Body of pancreas (tissue), 4 donors: ENCODE data around the gene C2CD4C. TPM values are rescaled to one million over a fixed set of nuclear protein-coding genes. Genes with fewer than 3 reads are reported as not detected.

ENCODE experiments used
- ATAC-seq: fragments of 150-250 bp; one replicate; pipeline ENCODE4 v1.9.1; 2016
- DNase-seq, 4 donors: peaks; one replicate each; pipeline ENCODE4 v3.0.0-alpha.2; 2019
- H3K27ac ChIP-seq, 4 donors: fragments of 200-600 bp; sonication (generic); 1 replicate in 3 of 4; 2 replicates in 1 of 4; pipeline versions ENCODE4 v1.5.1 to v1.6.1; 2016 to 2019; ENCODE audit warnings: mild to moderate bottlenecking in 1 of 4, mixed read lengths in 1 of 4, moderate library complexity in 1 of 4
- H3K27me3 ChIP-seq, 2 donors: fragments of 200-600 bp; sonication (generic); one replicate each; pipeline ENCODE4 v1.6.0; 2016; ENCODE audit warnings: mild to moderate bottlenecking in 1 of 2
- H3K36me3 ChIP-seq, 2 donors: fragments of 200-600 bp; sonication (generic); replicated peaks in 1 of 2; 2 replicates each; pipeline ENCODE4 v1.5.1; 2016; ENCODE audit warnings: low read depth in 2 of 2; ENCODE audit not compliant: insufficient read depth in 1 of 2
- H3K4me1 ChIP-seq: fragments of 200-600 bp; sonication (generic); one replicate; pipeline ENCODE4 v1.6.0; 2016
- H3K4me3 ChIP-seq, 2 donors: fragments of 200-600 bp; sonication (generic); 1 replicate in 1 of 2; 2 replicates in 1 of 2; pipeline ENCODE4 v1.5.1; 2016 to 2019
- H3K9me3 ChIP-seq, 3 donors: fragments of 200-600 bp; sonication (generic); 1 replicate in 2 of 3; 2 replicates in 1 of 3; pipeline ENCODE4 v1.5.1; 2016
- POLR2A ChIP-seq, 3 donors: fragments of 450-650 bp; IDR thresholded peaks; one replicate each; pipeline ENCODE4 v1.6.1; 2016; ENCODE audit warnings: antibody characterized with exemption in 3 of 3, mild to moderate bottlenecking in 2 of 3
- WGBS, 2 donors: methylation state at CpG; one replicate each; pipeline ENCODE4 v1.1.5; 2017; 5-methylcytosine and 5-hydroxymethylcytosine counted together
- intact Hi-C: fragments of 100-400 bp; cut with DNase I; formaldehyde crosslinking; loops from one replicate; pipeline ENCODE4 v1.15.1; 2023
- total RNA-seq, 2 donors: library from RNA; depleted of rRNA; stranded (reverse); fragments of >200 nt; gene quantifications; one replicate each; pipeline ENCODE4 v1.1.0, GENCODE V29; 2016
- TF ChIP-seq, protein P1 (sequence below), 7 experiments: fragments of 450-650 bp in 4 of 7; fragments of 200-600 bp in 3 of 7; sonication (generic) in 3 of 7; IDR thresholded peaks; one replicate each; pipeline ENCODE4 v1.5.1; 2016 to 2019; ENCODE audit warnings: antibody characterized with exemption in 7 of 7

C2CD4C gene
- total RNA-seq, 2 donors from 2014 or later: 0.33 to 1.8 TPM

DNA sequence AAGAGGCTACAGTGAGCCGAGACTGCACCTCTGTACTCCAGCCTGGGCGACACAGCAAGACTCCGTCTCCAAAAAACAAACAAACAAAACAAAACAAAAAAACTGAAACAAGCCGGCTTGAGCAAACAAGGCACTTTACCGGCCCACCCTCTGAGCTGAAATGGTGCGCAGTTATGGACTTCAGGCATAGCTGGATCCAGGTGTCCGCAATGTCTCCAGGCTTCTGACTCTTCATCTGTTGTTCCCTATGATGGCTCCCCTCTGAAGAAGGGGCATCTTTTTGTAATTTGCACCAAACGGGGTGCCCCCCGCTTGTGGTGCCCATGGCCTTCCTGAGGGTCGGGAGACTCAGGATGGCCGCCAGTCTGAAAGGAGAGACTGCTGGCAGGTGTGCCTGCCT lies 6.2 kb downstream of the C2CD4C start:
- no peak overlapping the region for H3K27ac ChIP-seq
- 85 to 89% methylated on average over 10 to 11 of the region's 11 CpGs for WGBS, 2 donors
- DNase-seq: no peak
- no peak for TF ChIP-seq POLR2A (IDR thresholded peaks at IDR 0.05)
- TF ChIP-seq, protein P1, sequence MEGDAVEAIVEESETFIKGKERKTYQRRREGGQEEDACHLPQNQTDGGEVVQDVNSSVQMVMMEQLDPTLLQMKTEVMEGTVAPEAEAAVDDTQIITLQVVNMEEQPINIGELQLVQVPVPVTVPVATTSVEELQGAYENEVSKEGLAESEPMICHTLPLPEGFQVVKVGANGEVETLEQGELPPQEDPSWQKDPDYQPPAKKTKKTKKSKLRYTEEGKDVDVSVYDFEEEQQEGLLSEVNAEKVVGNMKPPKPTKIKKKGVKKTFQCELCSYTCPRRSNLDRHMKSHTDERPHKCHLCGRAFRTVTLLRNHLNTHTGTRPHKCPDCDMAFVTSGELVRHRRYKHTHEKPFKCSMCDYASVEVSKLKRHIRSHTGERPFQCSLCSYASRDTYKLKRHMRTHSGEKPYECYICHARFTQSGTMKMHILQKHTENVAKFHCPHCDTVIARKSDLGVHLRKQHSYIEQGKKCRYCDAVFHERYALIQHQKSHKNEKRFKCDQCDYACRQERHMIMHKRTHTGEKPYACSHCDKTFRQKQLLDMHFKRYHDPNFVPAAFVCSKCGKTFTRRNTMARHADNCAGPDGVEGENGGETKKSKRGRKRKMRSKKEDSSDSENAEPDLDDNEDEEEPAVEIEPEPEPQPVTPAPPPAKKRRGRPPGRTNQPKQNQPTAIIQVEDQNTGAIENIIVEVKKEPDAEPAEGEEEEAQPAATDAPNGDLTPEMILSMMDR (IDR thresholded peaks at IDR 0.05): no peak
- H3K4me1 ChIP-seq: peaks cover 13% of the 10 kb centered on the region
- no peak overlapping the region for H3K4me3 ChIP-seq
- H3K36me3 ChIP-seq: no peaks in the 10 kb centered on the region
- no peaks in the 10 kb centered on the region for H3K9me3 ChIP-seq
- ATAC-seq: no peak
- intact Hi-C loops: no loop called here
- peaks cover 0 to 5% of the 10 kb centered on the region in 2 donors for H3K27me3 ChIP-seq

DNA sequence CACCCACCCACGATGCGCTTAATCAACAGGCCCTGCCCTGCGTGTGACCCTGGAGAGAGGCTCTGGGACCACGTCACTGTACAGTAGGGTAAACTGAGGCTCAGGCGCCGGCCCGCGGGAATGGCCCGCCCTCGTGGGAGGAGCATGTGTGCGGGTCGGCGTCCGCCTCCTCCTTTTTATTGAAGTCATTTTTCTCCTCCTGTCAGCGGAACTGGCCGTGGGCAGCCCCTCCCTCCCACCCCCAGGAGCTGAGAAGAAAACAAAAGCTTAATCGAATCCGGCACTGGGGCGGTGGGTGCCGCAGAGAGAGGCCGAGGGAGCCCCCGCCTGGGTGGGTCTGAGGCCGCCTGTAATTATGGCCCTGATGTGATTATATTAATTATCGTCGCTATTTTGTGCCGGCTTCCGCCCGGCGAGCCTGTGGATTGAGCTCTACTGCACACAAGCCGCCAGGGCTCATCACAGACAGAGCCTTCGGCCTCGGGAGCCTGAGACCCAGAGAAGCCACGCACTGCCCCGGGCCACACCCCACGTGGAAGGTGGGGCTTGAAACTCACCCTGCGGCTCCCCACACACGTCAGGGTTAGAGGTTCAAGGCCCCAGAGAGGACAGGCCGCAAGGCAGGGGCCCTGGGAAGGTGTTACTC lies 7.0 kb downstream of the C2CD4C start:
- Histone ChIP-seq H3K4me1 (peaks cover 13% of the 10 kb centered on the region), H3K27me3 (peaks cover 0 to 4% of the 10 kb centered on the region in 2 donors), H3K4me3 (no peak overlapping the region), H3K9me3 (no peaks in the 10 kb centered on the region), H3K27ac (no peak overlapping the region), H3K36me3 (no peaks in the 10 kb centered on the region)
- DNase-seq (peak in 1 of 4 donors; percentile 11), ATAC-seq (no peak)
- 19% methylated on average over 38 of the region's 38 CpGs; no CpG with 5 or more reads in 1 of the 2 donors for WGBS, 2 donors
- no peak for TF ChIP-seq POLR2A (IDR thresholded peaks at IDR 0.05)
- TF ChIP-seq, protein P1 (IDR thresholded peaks at IDR 0.05): no peak
- intact Hi-C loops: no loop called here

DNA sequence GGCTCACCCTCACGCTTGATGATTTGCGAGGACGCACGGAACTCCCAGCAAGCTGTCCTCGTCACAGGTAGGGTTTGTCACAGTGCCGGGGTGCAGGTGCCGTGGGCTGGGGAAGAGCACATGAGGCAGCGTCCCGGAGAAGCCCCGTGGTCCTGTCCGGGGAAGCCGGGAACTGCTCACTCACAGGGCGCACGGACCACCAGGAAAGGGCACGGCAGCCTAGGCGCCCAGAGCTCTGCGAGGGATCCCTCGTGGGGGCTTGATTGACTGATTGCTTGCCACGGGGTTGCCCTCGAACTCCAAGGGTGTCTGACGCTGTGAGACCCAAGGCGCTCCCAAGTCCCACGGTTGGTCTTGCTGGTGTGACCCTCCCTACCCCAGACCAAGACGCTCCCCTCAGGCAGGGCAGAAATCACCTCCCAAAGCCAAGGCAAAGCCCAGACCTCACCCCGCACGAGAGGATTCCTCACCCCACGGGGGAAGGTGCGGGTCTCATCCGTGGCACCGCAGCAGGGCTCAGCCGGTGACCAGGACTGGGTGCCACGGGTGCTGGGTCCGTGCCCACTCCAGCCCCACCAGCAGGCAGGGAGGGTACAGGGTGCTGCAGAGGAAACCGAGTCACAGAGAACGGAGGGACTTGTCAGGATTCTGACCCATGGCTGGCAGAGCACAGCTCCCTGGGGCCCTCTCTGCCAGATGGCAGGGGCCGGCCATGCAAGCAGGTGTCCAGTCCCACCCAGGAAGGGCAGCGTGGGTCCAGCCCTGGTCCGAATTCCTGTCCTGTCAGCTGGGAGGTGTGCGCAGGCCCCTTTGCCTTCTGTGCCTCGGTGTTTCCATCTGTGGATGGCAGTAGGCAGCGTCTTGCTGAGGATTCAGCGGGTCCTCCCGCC lies 7.7 kb downstream of the C2CD4C start:
- H3K9me3 ChIP-seq: no peaks in the 10 kb centered on the region
- no peak overlapping the region for H3K4me3 ChIP-seq
- TF ChIP-seq, protein P1 (IDR thresholded peaks at IDR 0.05): no peak
- TF ChIP-seq POLR2A (IDR thresholded peaks at IDR 0.05): no peak
- no peak overlapping the region for H3K27ac ChIP-seq
- no peak for ATAC-seq
- no peaks in the 10 kb centered on the region for H3K36me3 ChIP-seq
- no peak for DNase-seq
- intact Hi-C loops: no loop called here
- peaks cover 0 to 4% of the 10 kb centered on the region in 2 donors for H3K27me3 ChIP-seq
- peaks cover 13% of the 10 kb centered on the region for H3K4me1 ChIP-seq
- 70 to 88% methylated on average over 5 to 41 of the region's 43 CpGs for WGBS, 2 donors

DNA sequence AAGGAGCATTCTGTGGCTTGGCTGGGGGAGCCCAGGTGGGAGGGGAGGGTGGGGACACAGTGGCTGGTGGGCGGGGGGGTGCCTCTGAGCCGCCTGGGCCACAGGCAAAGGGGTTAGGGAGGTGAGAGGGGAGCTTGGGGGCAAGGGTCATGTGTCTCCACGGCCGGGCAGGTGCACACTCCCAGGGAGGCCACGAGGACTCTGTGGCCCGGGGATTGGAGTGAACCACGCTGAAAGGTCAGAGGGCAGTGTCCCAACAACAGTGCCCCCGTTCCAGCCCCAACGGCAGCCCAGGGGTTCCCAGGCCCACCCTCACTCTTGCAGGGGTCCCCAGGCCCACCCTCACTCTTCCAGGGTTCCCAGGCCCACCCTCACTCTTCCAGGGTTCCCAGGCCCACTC lies 9.6 kb downstream of the C2CD4C start:
- TF ChIP-seq POLR2A (IDR thresholded peaks at IDR 0.05): no peak
- TF ChIP-seq, protein P1 (IDR thresholded peaks at IDR 0.05): no peak
- intact Hi-C loops: no loop called here
- H3K4me1 ChIP-seq: no peaks in the 10 kb centered on the region
- H3K27me3 ChIP-seq: peaks cover 0 to 4% of the 10 kb centered on the region in 2 donors
- DNase-seq (no peak), ATAC-seq (no peak)
- 62 to 77% methylated on average over 6 to 9 of the region's 9 CpGs for WGBS, 2 donors
- H3K27ac ChIP-seq: no peak overlapping the region
- no peaks in the 10 kb centered on the region for H3K36me3 ChIP-seq
- no peaks in the 10 kb centered on the region for H3K9me3 ChIP-seq
- no peak overlapping the region for H3K4me3 ChIP-seq
